RWPE1 (cell line): Measurements from ENCODE around the gene MTHFD2L.

Experiments
- CTCF ChIA-PET: fragments of 350-600 bp; sonication (Branson Sonifier 250); formaldehyde crosslinking; extraction: SDS; loops from one replicate; lab custom pipeline; 2021; lab: Yijun Ruan, JAX
- POLR2A ChIA-PET: fragments of 400-600 bp; formaldehyde crosslinking; extraction: SDS; loops from one replicate; lab custom pipeline; 2020; ENCODE audit warnings: antibody characterized with exemption; ENCODE audit not compliant: low non-redundant PET; lab: Yijun Ruan, JAX
- DNase-seq: peaks from one replicate; pipeline ENCODE4 v3.0.0; 2012; ENCODE audit warnings: low spot score
- H3K27ac ChIP-seq: fragments of 450-650 bp; 2 replicates; pipeline ENCODE4 v1.5.1; 2017
- TF ChIP-seq, protein P1 (sequence below): fragments of 450-650 bp; conservative IDR thresholded peaks from 2 replicates; pipeline ENCODE4 v1.5.1; 2017; ENCODE audit warnings: low read depth, mild to moderate bottlenecking

The MTHFD2L gene

DNA sequence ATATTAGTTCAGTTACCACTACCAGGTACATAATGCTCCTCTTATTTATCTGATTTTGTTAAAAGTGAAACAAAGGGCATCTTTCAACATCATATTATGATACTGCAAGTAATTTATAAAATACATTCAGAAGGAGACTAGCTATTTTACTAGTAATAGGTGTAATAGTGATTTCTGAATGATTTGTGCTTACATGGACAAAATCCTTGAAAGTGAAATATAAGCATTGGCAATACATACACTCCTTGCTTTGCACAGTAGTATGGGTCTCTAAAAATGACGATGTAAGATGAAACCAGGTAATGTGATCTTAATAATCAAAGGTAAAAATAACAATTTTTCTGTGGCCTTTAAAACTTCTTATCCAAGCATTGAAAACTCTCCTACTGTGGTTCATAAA, 17.5 kb downstream of the MTHFD2L start:
- ChIA-PET POLR2A (no interaction called here), CTCF (interaction anchor here (1.9 kb wide), 1 partner anchor 14 kb away, joined by 5 read pairs; no protein-coding TSS in a partner anchor)
- TF ChIP-seq, protein P1, sequence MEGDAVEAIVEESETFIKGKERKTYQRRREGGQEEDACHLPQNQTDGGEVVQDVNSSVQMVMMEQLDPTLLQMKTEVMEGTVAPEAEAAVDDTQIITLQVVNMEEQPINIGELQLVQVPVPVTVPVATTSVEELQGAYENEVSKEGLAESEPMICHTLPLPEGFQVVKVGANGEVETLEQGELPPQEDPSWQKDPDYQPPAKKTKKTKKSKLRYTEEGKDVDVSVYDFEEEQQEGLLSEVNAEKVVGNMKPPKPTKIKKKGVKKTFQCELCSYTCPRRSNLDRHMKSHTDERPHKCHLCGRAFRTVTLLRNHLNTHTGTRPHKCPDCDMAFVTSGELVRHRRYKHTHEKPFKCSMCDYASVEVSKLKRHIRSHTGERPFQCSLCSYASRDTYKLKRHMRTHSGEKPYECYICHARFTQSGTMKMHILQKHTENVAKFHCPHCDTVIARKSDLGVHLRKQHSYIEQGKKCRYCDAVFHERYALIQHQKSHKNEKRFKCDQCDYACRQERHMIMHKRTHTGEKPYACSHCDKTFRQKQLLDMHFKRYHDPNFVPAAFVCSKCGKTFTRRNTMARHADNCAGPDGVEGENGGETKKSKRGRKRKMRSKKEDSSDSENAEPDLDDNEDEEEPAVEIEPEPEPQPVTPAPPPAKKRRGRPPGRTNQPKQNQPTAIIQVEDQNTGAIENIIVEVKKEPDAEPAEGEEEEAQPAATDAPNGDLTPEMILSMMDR: no peak
- no peak for DNase-seq
- H3K27ac ChIP-seq: no peak overlapping the region

DNA sequence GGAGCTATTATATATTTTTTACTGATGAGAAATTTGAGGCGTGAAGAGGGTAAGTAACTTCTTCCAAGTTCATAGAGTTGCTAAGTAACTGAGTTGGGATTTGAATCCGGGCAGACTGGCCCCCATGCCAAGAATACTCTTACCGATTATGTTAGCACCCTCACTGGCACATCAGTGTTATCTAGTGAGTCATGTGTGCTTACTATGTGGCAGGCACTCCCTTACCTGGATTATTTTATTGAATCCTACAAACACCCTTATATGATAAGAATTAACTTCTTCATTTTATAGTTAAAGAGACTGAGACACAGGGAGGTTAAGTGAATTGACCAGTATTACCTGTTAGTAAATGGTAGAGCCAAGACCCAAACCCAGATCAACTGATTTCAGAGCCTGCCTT, 20.9 kb downstream of the MTHFD2L start:
- DNase-seq: no peak
- POLR2A ChIA-PET: no interaction called here
- CTCF ChIA-PET: interaction anchor here (0.7 kb wide), 1 partner anchor 11 kb away, joined by 5 read pairs; no protein-coding TSS in a partner anchor
- TF ChIP-seq, protein P1: no peak
- no peak overlapping the region for H3K27ac ChIP-seq

DNA sequence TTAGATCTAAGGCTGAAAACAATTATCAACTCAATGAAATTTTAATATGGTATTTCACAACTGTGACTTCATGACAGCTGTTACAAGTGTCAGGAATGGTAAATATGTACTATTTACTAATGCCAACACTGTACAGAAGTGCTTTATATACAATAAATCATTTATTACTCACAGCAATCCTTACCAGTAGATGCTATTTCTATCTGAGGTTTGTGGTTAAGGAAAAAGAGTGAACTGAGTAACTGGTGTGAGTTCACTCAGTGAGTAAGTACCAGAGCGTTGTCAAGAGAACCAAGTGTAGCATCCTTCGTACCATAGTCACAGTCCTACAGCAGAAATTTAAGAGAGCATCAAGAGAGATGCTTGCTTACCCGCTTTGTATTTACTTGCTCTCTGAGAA, 23.3 kb downstream of the MTHFD2L start:
- no peak for DNase-seq
- POLR2A ChIA-PET: no interaction called here
- CTCF ChIA-PET: no interaction called here
- no peak overlapping the region for H3K27ac ChIP-seq
- TF ChIP-seq, protein P1: no peak

DNA sequence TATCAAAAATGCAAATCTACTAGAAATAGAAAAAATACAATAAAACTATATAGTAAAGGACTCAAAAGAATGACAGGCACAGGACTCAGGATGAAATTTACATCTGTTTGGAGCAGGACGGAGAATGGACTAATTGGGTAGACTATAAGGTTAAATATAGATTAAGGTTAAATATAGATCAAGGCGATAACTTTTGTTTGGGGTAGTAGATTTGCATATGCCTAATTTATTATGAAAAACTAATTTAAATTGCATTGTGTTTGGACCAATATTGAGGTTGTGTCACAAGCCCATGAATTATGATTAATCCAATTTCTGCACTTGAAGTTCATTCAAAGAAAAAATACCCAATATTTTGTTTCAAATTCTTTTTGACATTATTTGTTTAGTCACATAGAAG, 31.0 kb downstream of the MTHFD2L start:
- no peak overlapping the region for H3K27ac ChIP-seq
- DNase-seq: no peak
- TF ChIP-seq, protein P1: no peak
- ChIA-PET CTCF (interaction anchor here (0.6 to 1.8 kb wide), 19 partner anchors 9 to 605 kb away, joined by 3 to 11 read pairs (median 4); partner anchors contain the start of gene BTC), POLR2A (no interaction called here)

DNA sequence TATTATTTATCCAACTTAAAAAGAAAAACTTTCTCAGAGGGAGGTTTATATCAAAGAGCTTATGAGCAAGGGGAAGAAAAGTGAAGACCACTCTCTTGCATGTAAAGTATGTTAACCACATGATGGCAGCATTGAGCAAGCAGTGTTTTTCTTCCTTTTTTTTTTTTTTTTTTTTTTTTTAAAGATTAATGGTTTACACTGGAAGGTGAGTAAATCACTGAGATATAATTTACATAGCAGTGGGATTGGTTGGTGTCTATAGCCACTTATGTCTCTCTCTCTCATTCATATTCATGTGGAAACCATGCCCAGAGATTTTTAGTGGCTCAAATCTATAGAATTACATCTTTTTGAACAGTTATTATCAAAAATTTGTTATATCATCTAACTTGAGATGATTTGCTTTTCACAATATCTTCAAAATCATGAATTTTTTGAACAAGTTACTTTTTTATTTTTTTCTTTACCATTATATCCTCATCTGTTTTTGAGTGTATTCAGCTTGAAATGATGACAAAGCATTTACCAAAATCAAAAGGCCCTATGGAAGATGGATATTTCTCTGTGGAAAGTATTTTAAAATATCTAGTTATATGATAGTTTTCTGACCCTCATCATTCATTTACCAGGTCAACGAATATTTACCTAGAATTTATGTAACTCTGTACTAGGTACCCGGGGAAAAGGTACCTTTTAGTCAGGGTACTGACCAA, 31.6 kb downstream of the MTHFD2L start:
- peak; percentile 46 for DNase-seq
- ChIA-PET CTCF (interaction anchor here (0.6 to 1.8 kb wide), 20 partner anchors 9 to 605 kb away, joined by 3 to 11 read pairs (median 4); partner anchors contain the start of gene BTC), POLR2A (no interaction called here)
- no peak overlapping the region for H3K27ac ChIP-seq
- TF ChIP-seq, protein P1: peak; percentile 85

DNA sequence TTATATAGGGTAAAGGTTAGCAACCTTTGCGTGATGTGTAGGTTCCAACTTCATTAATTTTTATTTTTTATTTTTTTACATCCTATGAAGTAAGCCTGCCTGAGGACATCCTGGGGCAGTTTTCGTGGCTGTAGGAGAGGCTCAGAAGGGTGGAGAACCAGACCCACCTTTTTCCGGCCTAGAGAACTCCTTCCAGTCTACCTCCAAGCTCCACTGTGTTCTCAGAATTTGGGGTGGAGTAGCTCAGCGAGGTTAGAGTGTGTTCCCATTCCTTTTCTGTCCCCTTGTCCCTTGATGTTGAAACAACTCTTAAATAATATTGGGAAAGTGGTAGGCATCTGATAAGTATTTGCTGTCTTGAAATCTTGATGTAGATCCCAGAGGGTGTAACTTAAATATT, 32.4 kb downstream of the MTHFD2L start:
- CTCF ChIA-PET: interaction anchor here (0.9 kb wide), 1 partner anchor 187 kb away, joined by 3 read pairs; no protein-coding TSS in a partner anchor
- POLR2A ChIA-PET: no interaction called here
- DNase-seq: no peak
- H3K27ac ChIP-seq: no peak overlapping the region
- TF ChIP-seq, protein P1: no peak
